ENCODE results near the gene GPAM. TPM values are rescaled to one million over a fixed set of nuclear protein-coding genes. Genes with fewer than 3 reads are reported as not detected.

GPAM gene
- total RNA-seq, 2 experiments from 2014 or later: 6.1 to 7.1 TPM

DNA sequence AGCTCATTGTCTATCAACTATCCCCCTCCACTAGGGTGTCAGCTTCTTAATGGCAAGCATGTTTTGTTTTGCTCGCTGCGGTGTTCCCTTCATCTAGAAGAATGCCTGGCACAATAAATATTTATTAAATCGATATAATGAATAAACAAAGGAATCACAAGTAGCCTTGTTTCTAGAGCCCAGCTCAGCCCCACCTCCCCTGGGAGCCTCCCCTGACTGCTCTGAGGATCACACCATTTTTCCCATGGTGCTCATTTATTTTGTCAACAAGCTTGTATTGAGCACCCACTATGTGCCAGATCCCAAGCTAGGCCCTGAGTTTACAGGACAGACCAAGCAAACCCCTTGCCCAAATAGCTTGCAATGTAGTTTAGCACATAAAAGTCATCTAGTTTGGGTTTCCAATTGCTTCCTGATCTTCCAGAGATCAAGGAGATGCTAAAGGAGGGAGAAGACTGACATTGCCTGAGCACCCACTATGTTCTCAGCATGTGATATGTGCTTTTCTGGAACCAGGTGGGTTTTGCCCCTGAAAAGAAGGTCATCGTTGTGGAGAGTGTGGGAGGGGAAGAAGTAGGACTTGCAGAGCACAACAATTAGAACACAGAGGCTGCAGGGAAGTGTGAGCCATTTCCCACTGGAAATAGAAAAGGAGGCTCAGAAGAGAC lies 42.3 kb upstream of the GPAM start:
- CTCF ChIA-PET: no interaction called here
- POLR2A ChIA-PET: no interaction called here

DNA sequence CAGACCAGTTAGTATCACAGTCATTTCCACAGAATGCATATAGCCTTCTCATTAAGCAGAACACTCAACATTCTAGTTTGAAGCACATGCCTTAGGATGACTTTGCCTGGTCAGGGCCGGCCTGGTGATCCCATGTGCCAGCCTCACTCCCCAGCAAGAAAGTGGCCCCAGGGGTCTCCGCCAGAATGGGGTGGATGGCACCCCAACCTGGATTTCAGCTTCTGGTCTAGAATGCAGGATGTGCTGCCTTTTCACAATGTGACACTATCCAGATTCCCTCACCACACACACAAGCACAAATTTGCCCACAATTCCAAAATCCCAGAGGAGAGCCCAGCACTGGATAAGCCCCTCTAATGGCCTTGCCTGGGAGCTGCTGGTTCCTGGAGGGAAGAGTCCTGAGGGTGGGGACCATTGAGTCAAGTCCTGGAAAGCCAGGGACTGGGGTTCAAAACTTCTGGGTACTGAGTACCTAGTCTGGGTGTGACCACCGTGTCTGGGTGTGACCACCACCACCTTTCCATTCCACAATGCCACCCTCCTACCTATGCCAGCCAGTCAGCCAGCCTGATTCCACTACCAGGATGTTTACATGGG lies 41.5 kb upstream of the GPAM start:
- Mint-ChIP-seq H3K9me3 (ENCODE audit: insufficient read depth) (no peaks in the 10 kb centered on the region), H3K4me1 (ENCODE audit: low read depth) (peaks cover 6% of the 10 kb centered on the region), H3K4me3 (no peak overlapping the region), H3K27me3 (ENCODE audit: low read depth) (peaks cover 12% of the 10 kb centered on the region), H3K27ac (no peak overlapping the region), H3K36me3 (ENCODE audit: low read depth) (no peaks in the 10 kb centered on the region)
- ChIA-PET POLR2A (no interaction called here), CTCF (no interaction called here)
- DNase-seq (no peak), ATAC-seq (no peak)

More for the DNA sequence above, 42.3 kb upstream of the GPAM start:
- peaks cover 6% of the 10 kb centered on the region for H3K4me1 Mint-ChIP-seq (ENCODE audit: low read depth)
- no peaks in the 10 kb centered on the region for H3K9me3 Mint-ChIP-seq (ENCODE audit: insufficient read depth)
- ATAC-seq (no peak), DNase-seq (no peak)
- no peaks in the 10 kb centered on the region for H3K36me3 Mint-ChIP-seq (ENCODE audit: low read depth)
- peaks cover 10% of the 10 kb centered on the region for H3K27me3 Mint-ChIP-seq (ENCODE audit: low read depth)
- no peak overlapping the region for H3K4me3 Mint-ChIP-seq
- H3K27ac Mint-ChIP-seq: no peak overlapping the region

DNA sequence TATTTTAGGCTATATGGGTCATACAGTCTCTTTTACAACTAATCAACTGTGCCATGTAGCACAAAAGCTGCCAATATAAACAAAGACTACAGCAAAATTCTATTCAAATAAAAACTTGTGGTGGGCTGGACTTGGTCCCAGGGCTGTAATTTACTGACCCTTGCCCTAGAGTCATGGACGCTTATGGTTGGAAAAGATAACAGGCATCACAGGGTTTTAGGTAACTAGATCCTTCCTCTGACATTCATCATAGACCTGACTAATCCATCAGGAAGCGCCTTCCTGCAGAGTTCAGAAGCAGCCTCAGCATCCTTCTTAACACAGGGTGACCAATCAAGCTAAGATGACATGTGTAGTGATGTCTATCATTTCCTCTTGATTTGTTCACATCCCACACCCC lies 40.2 kb upstream of the GPAM start:
- no peaks in the 10 kb centered on the region for H3K36me3 Mint-ChIP-seq (ENCODE audit: low read depth)
- no peak overlapping the region for H3K4me3 Mint-ChIP-seq
- peaks cover 10% of the 10 kb centered on the region for H3K27me3 Mint-ChIP-seq (ENCODE audit: low read depth)
- DNase-seq: no peak
- peaks cover 6% of the 10 kb centered on the region for H3K4me1 Mint-ChIP-seq (ENCODE audit: low read depth)
- ChIA-PET CTCF (no interaction called here), POLR2A (no interaction called here)
- no peak overlapping the region for H3K27ac Mint-ChIP-seq
- no peaks in the 10 kb centered on the region for H3K9me3 Mint-ChIP-seq (ENCODE audit: insufficient read depth)
- no peak for ATAC-seq

DNA sequence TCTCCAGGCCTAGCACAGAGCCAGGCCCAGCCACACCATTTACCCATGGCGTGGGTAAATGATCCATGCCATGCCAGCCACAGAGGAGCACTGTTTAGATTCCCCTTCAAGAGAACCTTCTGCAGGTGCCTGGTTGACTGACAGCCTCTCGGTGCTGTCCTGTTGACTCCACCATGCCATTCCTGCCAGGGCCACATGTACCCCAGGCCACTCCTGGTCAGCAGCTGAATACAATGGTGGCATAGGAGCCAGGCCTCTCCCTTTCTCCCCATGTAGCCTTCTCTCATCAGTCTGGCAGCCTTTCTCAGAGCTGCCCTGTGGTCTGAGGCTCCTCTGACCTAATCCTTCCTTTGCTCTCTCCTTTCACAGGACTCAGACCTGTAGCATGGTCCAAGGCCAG lies 39.2 kb upstream of the GPAM start:
- ChIA-PET POLR2A (interaction anchor here (0.6 kb wide), 1 partner anchor 182 kb away, joined by 3 read pairs; no protein-coding TSS in a partner anchor), CTCF (no interaction called here)
- H3K27me3 Mint-ChIP-seq (ENCODE audit: low read depth): peaks cover 10% of the 10 kb centered on the region
- H3K36me3 Mint-ChIP-seq (ENCODE audit: low read depth): no peaks in the 10 kb centered on the region
- no peak for ATAC-seq
- peaks cover 6% of the 10 kb centered on the region for H3K4me1 Mint-ChIP-seq (ENCODE audit: low read depth)
- no peaks in the 10 kb centered on the region for H3K9me3 Mint-ChIP-seq (ENCODE audit: insufficient read depth)
- H3K27ac Mint-ChIP-seq: no peak overlapping the region
- no peak for DNase-seq
- H3K4me3 Mint-ChIP-seq: no peak overlapping the region

DNA sequence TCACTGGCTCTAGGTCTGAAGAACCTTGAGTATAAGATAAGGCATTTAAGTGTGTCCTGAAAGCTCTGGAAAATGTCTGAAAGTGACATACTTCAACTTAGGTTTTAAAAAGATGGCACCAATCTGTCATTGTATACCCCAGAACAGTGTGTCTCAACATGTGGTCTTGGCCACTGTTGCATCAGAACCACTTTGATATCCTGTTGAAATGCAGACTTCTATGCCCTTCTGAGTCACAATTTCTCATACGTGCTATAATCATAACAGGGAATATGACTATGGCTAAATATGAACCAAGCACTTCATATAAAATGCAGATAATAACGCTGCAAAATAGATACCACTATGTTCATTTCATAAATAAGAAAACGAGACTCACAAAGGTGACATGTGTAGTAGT lies 38.0 kb upstream of the GPAM start:
- no peaks in the 10 kb centered on the region for H3K36me3 Mint-ChIP-seq (ENCODE audit: low read depth)
- H3K4me3 Mint-ChIP-seq: no peak overlapping the region
- ChIA-PET POLR2A (no interaction called here), CTCF (no interaction called here)
- H3K27me3 Mint-ChIP-seq (ENCODE audit: low read depth): peaks cover 10% of the 10 kb centered on the region
- no peak for ATAC-seq
- H3K27ac Mint-ChIP-seq: no peak overlapping the region
- no peaks in the 10 kb centered on the region for H3K4me1 Mint-ChIP-seq (ENCODE audit: low read depth)
- H3K9me3 Mint-ChIP-seq (ENCODE audit: insufficient read depth): no peaks in the 10 kb centered on the region
- DNase-seq: no peak

DNA sequence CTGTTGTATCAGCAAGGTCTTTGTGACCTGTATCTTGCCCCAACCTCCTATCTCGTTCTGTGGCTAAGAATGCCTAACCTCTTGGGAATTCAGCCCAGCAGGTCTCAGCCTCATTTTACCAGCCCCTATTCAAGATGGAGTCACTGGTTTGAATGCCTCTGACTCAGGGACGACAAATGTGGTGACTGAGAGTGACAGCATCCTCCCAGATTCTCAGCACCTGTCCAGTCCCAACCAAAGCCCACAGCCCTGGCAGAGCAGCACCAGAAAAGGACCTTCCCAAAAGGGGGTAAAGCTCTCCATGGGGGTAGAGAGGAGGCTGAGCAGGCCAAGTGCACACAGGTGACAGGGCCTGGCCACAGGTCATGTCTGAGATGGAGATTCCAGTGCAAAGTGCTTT lies 35.4 kb upstream of the GPAM start:
- ATAC-seq (no peak), DNase-seq (no peak)
- ChIA-PET POLR2A (no interaction called here), CTCF (no interaction called here)
- H3K27ac Mint-ChIP-seq: no peak overlapping the region
- H3K36me3 Mint-ChIP-seq (ENCODE audit: low read depth): no peaks in the 10 kb centered on the region
- H3K27me3 Mint-ChIP-seq (ENCODE audit: low read depth): peaks cover 9% of the 10 kb centered on the region
- no peaks in the 10 kb centered on the region for H3K9me3 Mint-ChIP-seq (ENCODE audit: insufficient read depth)
- no peaks in the 10 kb centered on the region for H3K4me1 Mint-ChIP-seq (ENCODE audit: low read depth)
- H3K4me3 Mint-ChIP-seq: no peak overlapping the region

DNA sequence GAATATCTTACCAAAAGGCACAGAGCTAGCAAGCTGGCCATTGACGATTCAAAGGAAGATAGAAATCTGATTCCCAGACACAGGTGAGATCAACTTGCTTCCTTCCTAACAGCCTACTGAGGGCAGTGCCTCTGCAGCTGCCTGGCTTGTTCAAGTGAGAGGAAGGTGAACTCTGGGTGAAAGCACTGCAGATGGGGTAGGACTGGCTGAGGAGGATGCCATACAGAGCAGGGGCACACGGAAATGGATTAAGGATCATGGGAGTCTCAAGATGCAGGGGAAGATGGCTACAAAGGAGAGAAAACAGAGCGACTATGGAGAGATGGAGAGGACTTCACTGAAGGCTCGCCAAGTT lies 34.4 kb upstream of the GPAM start:
- Mint-ChIP-seq H3K9me3 (ENCODE audit: insufficient read depth) (no peaks in the 10 kb centered on the region), H3K27me3 (ENCODE audit: low read depth) (peaks cover 9% of the 10 kb centered on the region), H3K36me3 (ENCODE audit: low read depth) (no peaks in the 10 kb centered on the region), H3K27ac (no peak overlapping the region), H3K4me1 (ENCODE audit: low read depth) (no peaks in the 10 kb centered on the region), H3K4me3 (no peak overlapping the region)
- POLR2A ChIA-PET: no interaction called here
- no peak for DNase-seq
- no peak for ATAC-seq
- CTCF ChIA-PET: no interaction called here

DNA sequence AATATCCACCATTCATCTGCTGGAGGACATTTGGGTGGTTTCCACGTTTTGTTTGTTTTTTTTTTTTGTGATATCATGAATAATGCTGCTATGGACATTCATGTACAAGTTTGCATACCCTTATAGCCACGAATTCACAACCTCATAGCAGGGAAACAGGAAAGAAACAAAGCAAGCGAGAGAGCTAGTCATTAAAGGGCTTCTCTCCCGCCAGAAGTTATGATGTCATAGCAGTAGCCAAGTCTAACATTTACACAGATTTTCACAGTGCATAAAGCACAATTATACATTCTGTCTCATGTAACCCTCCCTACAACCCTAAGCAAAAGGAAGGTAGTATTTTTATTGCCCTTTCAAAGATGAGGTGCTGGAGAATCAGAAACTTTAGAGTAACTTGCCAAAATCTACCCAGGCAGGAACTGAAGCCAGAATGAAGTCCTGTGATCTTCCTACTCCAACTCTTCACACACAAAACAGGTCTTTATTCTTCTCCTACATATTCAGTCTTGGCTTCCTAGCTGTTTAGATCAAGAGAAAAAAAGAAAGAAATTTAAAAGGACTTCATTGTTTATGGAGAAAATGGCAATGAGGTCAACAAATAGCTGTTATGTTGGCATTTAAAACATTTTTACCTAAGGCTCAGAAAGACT lies 33.9 kb upstream of the GPAM start:
- H3K9me3 Mint-ChIP-seq (ENCODE audit: insufficient read depth): no peaks in the 10 kb centered on the region
- DNase-seq (no peak), ATAC-seq (no peak)
- ChIA-PET POLR2A (no interaction called here), CTCF (no interaction called here)
- no peaks in the 10 kb centered on the region for H3K4me1 Mint-ChIP-seq (ENCODE audit: low read depth)
- peaks cover 9% of the 10 kb centered on the region for H3K27me3 Mint-ChIP-seq (ENCODE audit: low read depth)
- no peak overlapping the region for H3K27ac Mint-ChIP-seq
- no peaks in the 10 kb centered on the region for H3K36me3 Mint-ChIP-seq (ENCODE audit: low read depth)
- no peak overlapping the region for H3K4me3 Mint-ChIP-seq

DNA sequence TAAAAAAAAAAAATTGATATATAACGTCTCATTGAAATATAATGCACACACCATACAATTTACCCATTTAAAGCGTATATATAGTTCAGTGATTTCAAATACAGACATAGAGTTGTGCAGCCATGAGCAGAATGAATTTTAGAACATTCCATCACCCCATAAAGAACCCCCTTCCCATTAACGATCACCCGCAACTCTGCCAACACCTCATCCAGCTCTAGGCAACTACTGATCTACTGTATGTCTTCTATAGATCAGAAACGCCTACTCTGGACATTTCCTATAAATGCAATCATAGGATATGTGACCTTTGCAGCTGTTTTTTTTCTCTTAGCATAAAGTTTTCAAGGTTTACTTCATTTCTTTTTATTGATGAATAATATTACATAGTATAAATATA lies 33.4 kb upstream of the GPAM start:
- CTCF ChIA-PET: no interaction called here
- POLR2A ChIA-PET: no interaction called here
- ATAC-seq: no peak
- Mint-ChIP-seq H3K4me3 (no peak overlapping the region), H3K4me1 (ENCODE audit: low read depth) (no peaks in the 10 kb centered on the region), H3K27ac (no peak overlapping the region), H3K36me3 (ENCODE audit: low read depth) (no peaks in the 10 kb centered on the region), H3K27me3 (ENCODE audit: low read depth) (peaks cover 7% of the 10 kb centered on the region), H3K9me3 (ENCODE audit: insufficient read depth) (no peaks in the 10 kb centered on the region)
- no peak for DNase-seq

DNA sequence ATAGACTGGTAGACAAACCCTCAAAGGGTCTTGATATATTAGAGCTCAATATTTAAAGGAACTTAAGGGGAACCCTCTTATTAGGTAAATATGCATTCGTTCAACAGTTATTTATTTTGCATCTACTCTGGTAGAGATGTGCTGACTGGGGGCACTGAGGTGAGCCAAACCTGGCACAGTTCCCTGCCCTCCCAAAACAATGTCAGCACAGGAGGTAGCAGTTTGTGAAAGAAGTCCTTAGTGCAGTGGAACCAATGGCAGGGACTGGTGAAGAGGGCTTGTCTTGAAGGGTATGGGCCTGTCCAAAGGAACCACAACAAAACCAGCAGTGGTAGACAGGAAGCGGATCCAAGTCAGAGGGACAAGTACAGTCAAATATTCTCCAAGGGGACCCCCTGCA lies 32.6 kb upstream of the GPAM start:
- no peak overlapping the region for H3K27ac Mint-ChIP-seq
- ATAC-seq: no peak
- no peak for DNase-seq
- no peaks in the 10 kb centered on the region for H3K36me3 Mint-ChIP-seq (ENCODE audit: low read depth)
- peaks cover 7% of the 10 kb centered on the region for H3K27me3 Mint-ChIP-seq (ENCODE audit: low read depth)
- no peaks in the 10 kb centered on the region for H3K9me3 Mint-ChIP-seq (ENCODE audit: insufficient read depth)
- ChIA-PET POLR2A (no interaction called here), CTCF (no interaction called here)
- H3K4me1 Mint-ChIP-seq (ENCODE audit: low read depth): no peaks in the 10 kb centered on the region
- H3K4me3 Mint-ChIP-seq: no peak overlapping the region

DNA sequence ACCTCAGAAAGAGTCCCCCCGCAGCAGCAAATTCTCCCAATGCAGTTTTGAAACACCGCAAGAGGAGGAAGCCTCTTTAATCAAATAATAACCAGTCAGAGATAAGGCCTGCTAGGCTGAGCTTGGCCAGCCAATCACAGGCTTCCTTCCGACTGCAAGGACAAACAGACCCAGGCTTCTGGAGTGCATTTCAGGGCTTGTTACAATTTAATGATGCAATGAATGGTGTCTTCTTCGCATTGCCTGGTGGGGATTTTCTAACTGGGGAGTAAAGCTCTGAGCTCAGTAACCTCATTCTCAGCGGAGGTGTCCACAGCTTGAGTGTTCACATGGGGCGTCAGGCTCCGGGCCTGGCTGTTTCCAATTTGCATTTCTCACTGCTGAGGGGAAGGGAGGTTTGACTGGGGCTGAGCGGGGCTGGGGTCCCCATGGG lies 31.8 kb upstream of the GPAM start:
- H3K27ac Mint-ChIP-seq: no peak overlapping the region
- no peaks in the 10 kb centered on the region for H3K9me3 Mint-ChIP-seq (ENCODE audit: insufficient read depth)
- H3K4me1 Mint-ChIP-seq (ENCODE audit: low read depth): no peaks in the 10 kb centered on the region
- no peaks in the 10 kb centered on the region for H3K36me3 Mint-ChIP-seq (ENCODE audit: low read depth)
- ChIA-PET POLR2A (no interaction called here), CTCF (no interaction called here)
- H3K4me3 Mint-ChIP-seq: no peak overlapping the region
- peaks cover 7% of the 10 kb centered on the region for H3K27me3 Mint-ChIP-seq (ENCODE audit: low read depth)
- ATAC-seq (no peak), DNase-seq (no peak)

DNA sequence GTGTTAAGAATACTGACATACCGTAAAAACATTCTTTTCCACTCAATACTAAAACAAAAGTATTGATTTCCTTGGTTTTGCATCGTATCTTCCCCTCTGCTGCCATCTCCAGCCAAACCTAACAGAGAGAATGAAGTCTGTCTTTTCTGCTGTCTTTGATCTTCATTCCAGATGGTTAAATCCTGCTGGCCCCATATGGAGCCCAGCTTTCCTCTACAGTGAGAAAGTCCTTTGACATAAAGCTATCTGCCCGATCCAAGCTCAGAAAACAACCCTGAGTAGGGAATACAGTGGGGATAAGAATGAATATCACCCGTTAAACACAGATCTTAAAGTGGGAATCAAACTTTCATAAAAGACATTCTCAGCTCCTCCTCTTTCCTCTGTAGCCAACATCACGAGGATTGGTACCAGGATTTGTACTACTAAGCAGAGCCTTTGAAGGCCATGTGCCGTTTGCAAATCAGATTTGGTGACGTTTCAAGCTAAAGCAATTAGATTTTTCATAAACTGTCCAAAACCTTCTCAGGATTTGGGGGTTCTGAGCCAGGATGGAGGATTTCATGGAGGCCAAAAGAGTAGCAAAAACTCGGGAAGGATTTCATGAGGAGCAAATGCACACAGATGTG lies 30.8 kb upstream of the GPAM start:
- no peaks in the 10 kb centered on the region for H3K9me3 Mint-ChIP-seq (ENCODE audit: insufficient read depth)

More for the DNA sequence above, 30.8 kb upstream of the GPAM start:
- ATAC-seq (no peak), DNase-seq (no peak)
- CTCF ChIA-PET: no interaction called here
- POLR2A ChIA-PET: no interaction called here
- no peaks in the 10 kb centered on the region for H3K36me3 Mint-ChIP-seq (ENCODE audit: low read depth)
- H3K27ac Mint-ChIP-seq: no peak overlapping the region
- no peak overlapping the region for H3K4me3 Mint-ChIP-seq
- peaks cover 4% of the 10 kb centered on the region for H3K27me3 Mint-ChIP-seq (ENCODE audit: low read depth)
- H3K4me1 Mint-ChIP-seq (ENCODE audit: low read depth): no peaks in the 10 kb centered on the region

Measured in activated CD8-positive, alpha-beta T cell treated with anti-CD3 and anti-CD28 coated beads, Interleukin-2, amount 10 ng/mL, durations not matched to agents 7 days and 5 days (primary cell).